ENCODE results near the gene ZNF366. TPM values are rescaled to one million over a fixed set of nuclear protein-coding genes. Genes with fewer than 3 reads are reported as not detected.
"Not testable (repeated sequence)": the region's sequence is repeated elsewhere in the genome, so short reads cannot be mapped to it uniquely, and the experiment has no call there.

ZNF366 gene
- total and polyA plus RNA-seq, 2 donors = 2.9 to 3.3 TPM

GRCh38 chr5:72426019-72426418 is 81.2 kb downstream of the ZNF366 start:
- Histone ChIP-seq H3K4me3 (ENCODE audit: low read depth, low read length) (no peak overlapping the region), H3K4me1 (ENCODE audit: insufficient read depth) (peaks cover 2% of the 10 kb centered on the region), H3K36me3 (ENCODE audit: insufficient read depth) (no peaks in the 10 kb centered on the region), H3K27ac (ENCODE audit: low read depth) (no peak overlapping the region)
- DNase-seq (ENCODE audit: extremely low spot score) = no peak

GRCh38 chr5:72418271-72418670 is 88.9 kb downstream of the ZNF366 start:
- no peak overlapping the region for H3K27ac ChIP-seq (ENCODE audit: low read depth)
- no peaks in the 10 kb centered on the region for H3K36me3 ChIP-seq (ENCODE audit: insufficient read depth)
- H3K4me1 ChIP-seq (ENCODE audit: insufficient read depth) = no peaks in the 10 kb centered on the region
- no peak for DNase-seq (ENCODE audit: extremely low spot score)
- 92% methylated on average over 9 of the region's 9 CpGs for WGBS
- H3K4me3 ChIP-seq (ENCODE audit: low read depth, low read length) = no peak overlapping the region

GRCh38 chr5:72417333-72418062 is 89.7 kb downstream of the ZNF366 start:
- Histone ChIP-seq H3K4me3 (ENCODE audit: low read depth, low read length) (no peak overlapping the region), H3K4me1 (ENCODE audit: insufficient read depth) (no peaks in the 10 kb centered on the region), H3K36me3 (ENCODE audit: insufficient read depth) (no peaks in the 10 kb centered on the region), H3K27ac (ENCODE audit: low read depth) (no peak overlapping the region)
- DNase-seq (ENCODE audit: extremely low spot score) = no peak
- whole genome bisulfite sequencing = 95% methylated on average over 48 of the region's 48 CpGs

DNA sequence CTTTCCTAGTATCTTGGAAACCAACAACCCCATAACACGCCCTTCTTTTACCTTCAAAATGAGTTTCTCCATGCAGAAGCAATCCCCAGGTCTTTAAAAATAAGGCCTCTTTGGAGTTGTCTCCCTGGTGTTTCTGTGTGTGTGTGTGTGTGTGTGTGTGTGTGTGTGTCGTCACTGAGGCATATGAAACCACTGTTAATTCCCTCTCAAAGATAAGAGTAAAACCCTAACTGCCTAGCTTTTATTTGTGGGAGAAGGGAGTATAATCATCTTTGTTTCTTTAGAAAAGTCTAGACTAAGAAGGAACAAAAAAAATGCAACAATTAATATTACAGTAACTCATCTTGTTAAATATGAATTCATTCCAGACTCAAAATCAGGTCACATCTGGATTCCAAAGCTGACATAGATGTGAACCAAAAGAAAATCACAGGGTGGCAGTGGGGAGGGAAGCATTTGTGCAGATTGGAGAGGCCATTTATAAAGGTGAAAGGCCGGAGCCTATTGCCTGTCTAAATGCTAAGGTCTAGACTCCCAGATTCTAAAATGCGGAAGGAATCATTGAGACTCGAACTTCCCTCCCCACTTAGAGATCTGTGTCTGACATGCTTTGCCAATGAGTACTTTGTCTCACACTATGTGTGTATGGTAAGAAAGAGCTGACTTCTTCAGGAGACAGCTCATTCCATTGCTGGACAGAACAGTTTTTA is 91.4 kb downstream of the ZNF366 start:
- H3K4me1 ChIP-seq (ENCODE audit: insufficient read depth) = no peaks in the 10 kb centered on the region
- WGBS = 78% methylated on average over 5 of the region's 5 CpGs
- DNase-seq (ENCODE audit: extremely low spot score) = no peak
- no peak overlapping the region for H3K27ac ChIP-seq (ENCODE audit: low read depth)
- no peak overlapping the region for H3K4me3 ChIP-seq (ENCODE audit: low read depth, low read length)
- H3K36me3 ChIP-seq (ENCODE audit: insufficient read depth) = no peaks in the 10 kb centered on the region

DNA sequence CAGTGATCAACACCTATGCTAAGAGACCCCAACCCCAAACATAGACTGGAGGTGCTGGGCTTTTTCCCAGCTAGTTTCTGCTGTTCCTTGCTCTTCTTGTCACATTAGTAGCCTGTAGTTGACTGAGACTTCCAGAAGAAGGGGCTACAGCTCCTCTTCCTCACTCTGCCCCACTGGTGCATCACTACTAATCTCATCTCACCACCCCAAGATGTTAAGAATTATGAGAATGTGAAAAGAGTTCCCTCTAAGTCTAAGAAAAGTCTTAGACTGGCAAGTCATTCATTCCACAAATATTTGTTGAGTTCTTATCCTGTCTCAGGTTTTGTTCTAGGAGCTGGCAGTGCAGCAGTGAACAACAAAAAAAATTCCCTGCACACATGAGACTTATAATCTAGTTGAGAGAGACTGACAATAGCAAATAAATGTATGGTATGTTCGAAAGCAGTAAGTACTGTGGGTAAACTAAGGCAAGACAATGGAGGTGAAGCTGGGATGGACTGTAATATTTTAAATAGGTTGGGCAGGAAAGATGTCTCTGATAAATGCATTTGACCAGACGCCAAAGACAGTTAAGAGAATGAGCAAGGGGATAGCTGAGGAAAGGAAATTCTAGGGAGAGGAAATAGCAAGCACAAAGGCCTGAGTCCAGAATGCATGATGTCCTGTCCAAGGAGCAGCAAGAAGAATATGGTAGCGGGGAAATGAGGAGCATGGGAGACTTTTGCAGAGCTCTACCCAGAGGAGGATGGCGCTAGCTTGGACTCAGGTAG is 94.7 kb downstream of the ZNF366 start:
- DNase-seq (ENCODE audit: extremely low spot score) = no peak
- H3K4me3 ChIP-seq (ENCODE audit: low read depth, low read length) = no peak overlapping the region
- H3K4me1 ChIP-seq (ENCODE audit: insufficient read depth) = no peaks in the 10 kb centered on the region
- 89% methylated on average over 4 of the region's 4 CpGs for WGBS
- no peaks in the 10 kb centered on the region for H3K36me3 ChIP-seq (ENCODE audit: insufficient read depth)
- H3K27ac ChIP-seq (ENCODE audit: low read depth) = no peak overlapping the region

DNA sequence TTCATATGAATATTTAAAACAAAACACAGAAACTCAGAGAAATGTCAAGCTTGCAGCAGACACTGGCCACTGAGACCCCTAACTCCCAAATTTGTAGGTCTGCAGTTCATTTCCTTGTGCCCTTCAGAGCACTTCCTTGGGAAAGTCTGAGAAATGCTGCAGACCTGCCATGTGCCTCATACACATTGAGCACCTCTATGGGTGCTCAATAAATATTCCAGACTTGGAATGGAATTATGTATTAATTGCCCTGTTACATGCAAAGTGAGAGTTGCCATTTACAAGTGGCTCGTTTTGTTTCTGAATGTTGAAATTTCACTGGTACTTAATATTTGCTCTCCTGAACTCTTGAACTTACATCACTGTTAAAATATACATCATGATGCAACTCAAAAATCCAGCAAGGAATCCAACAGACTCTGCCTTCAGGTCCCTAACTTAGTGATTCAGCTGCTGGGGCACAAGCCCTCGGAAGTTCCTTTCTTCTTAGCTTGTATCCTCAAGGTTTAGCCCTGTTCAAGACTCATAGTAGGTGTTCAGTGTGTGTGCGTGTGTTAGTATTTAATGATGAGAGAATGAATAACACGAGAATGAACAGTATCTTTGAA is 96.4 kb downstream of the ZNF366 start:
- Histone ChIP-seq H3K4me3 (ENCODE audit: low read depth, low read length) (no peak overlapping the region), H3K36me3 (ENCODE audit: insufficient read depth) (no peaks in the 10 kb centered on the region), H3K27ac (ENCODE audit: low read depth) (no peak overlapping the region), H3K4me1 (ENCODE audit: insufficient read depth) (no peaks in the 10 kb centered on the region)
- 76% methylated on average over 4 of the region's 4 CpGs for WGBS
- DNase-seq (ENCODE audit: extremely low spot score) = no peak

- Histone ChIP-seq H3K4me1 (ENCODE audit: insufficient read depth) (no peaks in the 10 kb centered on the region), H3K36me3 (ENCODE audit: insufficient read depth) (no peaks in the 10 kb centered on the region), H3K27ac (ENCODE audit: low read depth) (no peak overlapping the region), H3K4me3 (ENCODE audit: low read depth, low read length) (no peak overlapping the region)
- WGBS = 57% methylated on average over 4 of the region's 4 CpGs
- no peak for DNase-seq (ENCODE audit: extremely low spot score)
Measured at GRCh38 chr5:72408603-72409002, 98.6 kb downstream of the ZNF366 start.

GRCh38 chr5:72408127-72408526 is 99.1 kb downstream of the ZNF366 start:
- Histone ChIP-seq H3K4me3 (ENCODE audit: low read depth, low read length) (no peak overlapping the region), H3K4me1 (ENCODE audit: insufficient read depth) (no peaks in the 10 kb centered on the region), H3K27ac (ENCODE audit: low read depth) (no peak overlapping the region), H3K36me3 (ENCODE audit: insufficient read depth) (no peaks in the 10 kb centered on the region)
- WGBS = 87% methylated on average over 5 of the region's 5 CpGs
- DNase-seq (ENCODE audit: extremely low spot score) = no peak

DNA sequence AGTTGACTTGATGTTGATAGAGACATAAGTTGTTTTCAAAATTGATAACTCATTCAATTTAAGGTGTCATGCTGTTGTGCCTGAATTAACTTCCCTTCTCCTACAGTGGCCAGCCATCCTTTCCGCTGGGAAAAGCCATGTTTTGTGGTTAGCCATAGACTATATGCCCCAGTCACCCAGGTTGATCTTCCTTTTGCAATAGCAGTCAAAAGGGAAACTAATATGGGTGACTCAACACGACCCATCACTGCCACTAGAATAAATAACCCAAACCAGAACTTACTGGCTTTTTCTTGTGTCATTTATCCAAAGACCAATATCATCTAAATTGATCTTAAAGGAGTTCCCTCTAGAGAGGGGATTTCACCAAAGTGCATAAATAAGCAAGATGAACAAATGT is 99.7 kb downstream of the ZNF366 start:
- DNase-seq (ENCODE audit: extremely low spot score) = no peak
- Histone ChIP-seq H3K4me3 (ENCODE audit: low read depth, low read length) (no peak overlapping the region), H3K4me1 (ENCODE audit: insufficient read depth) (no peaks in the 10 kb centered on the region), H3K36me3 (ENCODE audit: insufficient read depth) (no peaks in the 10 kb centered on the region), H3K27ac (ENCODE audit: low read depth) (no peak overlapping the region)
- WGBS = 88% methylated on average over 2 of the region's 2 CpGs

- Histone ChIP-seq H3K4me3 (ENCODE audit: low read depth, low read length) (no peak overlapping the region), H3K27ac (ENCODE audit: low read depth) (no peak overlapping the region), H3K4me1 (ENCODE audit: insufficient read depth) (no peaks in the 10 kb centered on the region), H3K36me3 (ENCODE audit: insufficient read depth) (no peaks in the 10 kb centered on the region)
- DNase-seq (ENCODE audit: extremely low spot score) = no peak
- 81% methylated on average over 3 of the region's 3 CpGs for WGBS
Measured at GRCh38 chr5:72407078-72407477, 100.1 kb downstream of the ZNF366 start.

DNA sequence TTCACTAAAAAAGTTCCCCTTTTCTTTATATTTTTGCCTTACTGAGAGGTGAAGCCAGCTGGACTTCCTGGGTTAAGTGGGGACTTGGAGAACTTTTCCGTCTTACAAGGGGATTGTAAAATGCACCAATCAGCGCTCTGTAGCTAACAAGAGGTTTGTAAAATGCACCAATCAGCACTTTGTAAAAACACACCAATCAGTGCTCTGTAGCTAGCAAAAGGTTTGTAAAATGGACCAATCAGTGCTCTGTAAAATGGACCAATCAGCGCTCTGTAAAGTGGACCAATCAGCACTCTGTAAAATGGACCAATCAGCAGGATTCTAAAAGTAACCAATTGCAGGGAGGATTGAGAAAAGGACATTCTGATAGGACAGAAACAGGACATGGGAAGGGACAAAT is 102.4 kb downstream of the ZNF366 start:
- H3K4me1 ChIP-seq (ENCODE audit: insufficient read depth); DNase-seq (ENCODE audit: extremely low spot score); H3K36me3 ChIP-seq (ENCODE audit: insufficient read depth); H3K27ac ChIP-seq (ENCODE audit: low read depth); H3K4me3 ChIP-seq (ENCODE audit: low read depth, low read length): not testable (repeated sequence)
- WGBS = 85% methylated on average over 3 of the region's 3 CpGs

DNA sequence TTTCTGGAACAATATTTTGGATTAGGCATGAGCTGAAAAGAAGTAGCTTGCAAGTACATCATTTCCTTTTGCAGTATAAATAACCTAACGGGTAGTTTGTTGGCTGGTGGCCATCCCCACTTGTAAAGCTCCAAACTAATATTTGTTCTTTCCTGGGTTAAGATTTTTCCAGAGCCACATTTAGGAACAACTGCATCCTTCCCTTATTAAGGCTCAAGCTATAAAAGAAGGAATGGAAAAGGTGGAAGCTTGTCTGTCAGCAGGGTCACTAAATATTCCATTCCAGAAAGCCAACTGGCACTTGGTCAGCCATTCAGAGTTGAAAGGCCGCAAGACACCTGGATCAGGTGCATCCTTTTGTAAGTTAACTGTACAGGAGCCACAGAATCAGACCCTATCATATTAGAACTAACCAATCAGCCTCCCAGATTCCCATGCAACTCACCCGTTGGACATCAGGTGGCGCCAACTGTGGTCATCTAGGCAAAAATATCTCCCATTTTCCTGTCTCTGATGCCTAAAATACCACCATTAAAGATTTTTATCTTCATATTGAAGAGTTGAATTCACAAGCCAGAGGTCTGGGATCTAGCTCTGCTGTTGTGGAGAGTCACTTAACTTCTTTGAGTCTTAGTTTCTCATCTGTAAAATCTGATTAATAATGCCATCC is 104.1 kb downstream of the ZNF366 start:
- WGBS = 56% methylated on average over 4 of the region's 4 CpGs
- no peaks in the 10 kb centered on the region for H3K4me1 ChIP-seq (ENCODE audit: insufficient read depth)
- no peak overlapping the region for H3K4me3 ChIP-seq (ENCODE audit: low read depth, low read length)
- H3K27ac ChIP-seq (ENCODE audit: low read depth) = no peak overlapping the region
- no peak for DNase-seq (ENCODE audit: extremely low spot score)
- no peaks in the 10 kb centered on the region for H3K36me3 ChIP-seq (ENCODE audit: insufficient read depth)

GRCh38 chr5:72402381-72402890 is 104.8 kb downstream of the ZNF366 start:
- Histone ChIP-seq H3K27ac (ENCODE audit: low read depth) (no peak overlapping the region), H3K4me3 (ENCODE audit: low read depth, low read length) (no peak overlapping the region), H3K36me3 (ENCODE audit: insufficient read depth) (no peaks in the 10 kb centered on the region), H3K4me1 (ENCODE audit: insufficient read depth) (no peaks in the 10 kb centered on the region)
- 37% methylated on average over 2 of the region's 2 CpGs for WGBS
- DNase-seq (ENCODE audit: extremely low spot score) = no peak

Measured in urinary bladder (tissue), 4 donors.